ENCODE data around the gene FRMD1.

DNA sequence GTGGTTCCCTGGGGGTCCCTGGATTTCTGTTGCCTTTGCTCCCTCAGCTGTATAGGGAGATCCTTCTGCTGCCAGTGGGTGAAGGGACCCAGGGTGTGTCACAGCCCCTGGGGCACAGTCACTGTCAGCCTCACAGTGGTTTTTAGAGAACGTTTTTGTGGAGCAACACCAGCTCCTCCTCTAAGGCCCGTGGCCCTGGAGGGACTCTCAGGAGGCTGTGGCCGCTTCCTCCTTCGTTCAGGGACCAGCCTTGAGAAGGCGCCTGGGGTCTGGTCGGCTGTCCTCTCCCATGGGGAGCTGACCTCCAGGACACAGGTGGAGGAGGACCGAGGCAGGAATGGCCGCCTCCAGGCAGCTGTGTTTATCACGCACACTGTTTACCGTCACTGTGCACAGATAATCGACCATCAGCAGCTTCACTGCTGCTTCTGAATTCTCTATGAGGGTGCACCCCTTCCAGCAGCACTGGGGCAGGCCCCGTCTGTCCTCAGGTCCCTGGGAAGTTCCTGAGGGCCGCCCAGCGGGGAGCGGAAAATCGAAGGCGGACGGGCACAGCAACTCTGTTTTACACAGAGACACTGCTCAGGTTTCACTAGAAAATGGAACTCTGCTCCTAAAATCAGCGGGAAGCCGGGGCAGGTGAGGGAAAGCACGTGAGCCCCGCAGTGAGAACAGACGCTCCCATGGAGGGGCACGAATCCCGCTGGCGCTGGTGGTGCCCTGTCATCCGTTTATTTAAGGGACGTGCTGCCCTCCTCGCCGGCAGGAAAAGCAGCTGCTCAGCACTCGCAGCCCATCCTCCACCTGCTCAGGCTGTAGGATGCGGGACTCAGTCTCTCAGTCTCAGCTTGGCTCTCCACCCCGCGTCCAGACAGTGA is 10.4 kb upstream of the FRMD1 start:
- TF ChIP-seq, protein P1, sequence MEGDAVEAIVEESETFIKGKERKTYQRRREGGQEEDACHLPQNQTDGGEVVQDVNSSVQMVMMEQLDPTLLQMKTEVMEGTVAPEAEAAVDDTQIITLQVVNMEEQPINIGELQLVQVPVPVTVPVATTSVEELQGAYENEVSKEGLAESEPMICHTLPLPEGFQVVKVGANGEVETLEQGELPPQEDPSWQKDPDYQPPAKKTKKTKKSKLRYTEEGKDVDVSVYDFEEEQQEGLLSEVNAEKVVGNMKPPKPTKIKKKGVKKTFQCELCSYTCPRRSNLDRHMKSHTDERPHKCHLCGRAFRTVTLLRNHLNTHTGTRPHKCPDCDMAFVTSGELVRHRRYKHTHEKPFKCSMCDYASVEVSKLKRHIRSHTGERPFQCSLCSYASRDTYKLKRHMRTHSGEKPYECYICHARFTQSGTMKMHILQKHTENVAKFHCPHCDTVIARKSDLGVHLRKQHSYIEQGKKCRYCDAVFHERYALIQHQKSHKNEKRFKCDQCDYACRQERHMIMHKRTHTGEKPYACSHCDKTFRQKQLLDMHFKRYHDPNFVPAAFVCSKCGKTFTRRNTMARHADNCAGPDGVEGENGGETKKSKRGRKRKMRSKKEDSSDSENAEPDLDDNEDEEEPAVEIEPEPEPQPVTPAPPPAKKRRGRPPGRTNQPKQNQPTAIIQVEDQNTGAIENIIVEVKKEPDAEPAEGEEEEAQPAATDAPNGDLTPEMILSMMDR (IDR thresholded peaks at IDR 0.05), result no peak
- no peak for TF ChIP-seq POLR2A (IDR thresholded peaks at IDR 0.05)

Data from right lobe of liver (tissue), 4 donors.